ENCODE data around the gene EPC2.
"Not testable (repeated sequence)": the region's sequence is repeated elsewhere in the genome, so short reads cannot be mapped to it uniquely, and the experiment has no call there.

The EPC2 gene

GRCh38 chr2:148674063-148675020, 29.8 kb downstream of the EPC2 start:
- no peak for DNase-seq (ENCODE audit: low read depth)

- DNase-seq (ENCODE audit: low read depth) = peak; percentile 7
Measured at GRCh38 chr2:148675708-148676107, 31.2 kb downstream of the EPC2 start.

- DNase-seq (ENCODE audit: low read depth) = not testable (repeated sequence)
Measured at GRCh38 chr2:148678302-148679179, 34.0 kb downstream of the EPC2 start.

GRCh38 chr2:148680462-148680861, 35.9 kb downstream of the EPC2 start:
- DNase-seq (ENCODE audit: low read depth) = no peak

GRCh38 chr2:148681443-148681842, 36.9 kb downstream of the EPC2 start:
- no peak for DNase-seq (ENCODE audit: low read depth)

- DNase-seq (ENCODE audit: low read depth) = not testable (repeated sequence)
Measured at GRCh38 chr2:148681862-148682261, 37.3 kb downstream of the EPC2 start.

GRCh38 chr2:148684507-148684906, 40.0 kb downstream of the EPC2 start:
- no peak for DNase-seq (ENCODE audit: low read depth)

GRCh38 chr2:148687543-148687942, 43.0 kb downstream of the EPC2 start:
- no peak for DNase-seq (ENCODE audit: low read depth)

- DNase-seq (ENCODE audit: low read depth) = not testable (repeated sequence)
Measured at GRCh38 chr2:148688011-148688410, 43.5 kb downstream of the EPC2 start.

GRCh38 chr2:148696985-148697384, 52.4 kb downstream of the EPC2 start:
- no peak for DNase-seq (ENCODE audit: low read depth)

GRCh38 chr2:148699830-148700229, 55.3 kb downstream of the EPC2 start:
- DNase-seq (ENCODE audit: low read depth) = no peak

GRCh38 chr2:148701039-148701438, 56.5 kb downstream of the EPC2 start:
- no peak for DNase-seq (ENCODE audit: low read depth)

GRCh38 chr2:148701877-148702276, 57.3 kb downstream of the EPC2 start:
- DNase-seq (ENCODE audit: low read depth) = no peak

- DNase-seq (ENCODE audit: low read depth) = no peak
Measured at GRCh38 chr2:148702475-148702874, 57.9 kb downstream of the EPC2 start.

- DNase-seq (ENCODE audit: low read depth) = no peak
Measured at GRCh38 chr2:148704247-148704646, 59.7 kb downstream of the EPC2 start.

GRCh38 chr2:148716378-148716920, 71.9 kb downstream of the EPC2 start:
- no peak for DNase-seq (ENCODE audit: low read depth)

- DNase-seq (ENCODE audit: low read depth) = no peak
Measured at GRCh38 chr2:148718039-148718438, 73.5 kb downstream of the EPC2 start.

- DNase-seq (ENCODE audit: low read depth) = no peak
Measured at GRCh38 chr2:148719195-148719749, 74.7 kb downstream of the EPC2 start.

- no peak for DNase-seq (ENCODE audit: low read depth)
Measured at GRCh38 chr2:148719941-148720436, 75.4 kb downstream of the EPC2 start.

- DNase-seq (ENCODE audit: low read depth) = peak; percentile 59
Measured at GRCh38 chr2:148720501-148721001, 76.0 kb downstream of the EPC2 start.

- DNase-seq (ENCODE audit: low read depth) = peak; percentile 66
Measured at GRCh38 chr2:148721520-148721931, 77.0 kb downstream of the EPC2 start.
